HS-5 (cell line): ENCODE data around the gene NBR1.
"Not testable (repeated sequence)": the region's sequence is repeated elsewhere in the genome, so short reads cannot be mapped to it uniquely, and the experiment has no call there.

ENCODE experiments used
- DNase-seq: peaks from one replicate; pipeline ENCODE4 v3.0.0-alpha.2; 2012; ENCODE audit warnings: low read depth

Gene NBR1

DNA sequence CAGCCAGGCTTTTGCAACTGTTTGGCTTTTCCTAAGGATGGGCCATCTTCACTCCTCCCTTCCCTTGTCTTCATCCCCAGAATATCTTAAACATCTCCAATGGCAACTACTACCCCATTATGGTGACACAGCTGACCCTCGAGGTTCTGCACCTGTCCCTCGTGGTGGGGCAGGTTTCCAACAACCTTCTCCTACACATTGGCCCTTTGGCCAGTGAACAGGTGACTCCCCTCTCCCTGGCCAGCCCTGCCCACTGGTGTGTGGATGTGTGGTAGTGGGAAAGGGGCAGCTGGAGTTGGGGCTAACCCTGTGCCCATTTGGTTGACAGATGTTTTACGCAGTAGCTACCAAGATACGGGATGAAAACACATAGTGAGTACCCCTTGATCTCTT, 45.4 kb downstream of the NBR1 start:
- no peak for DNase-seq

DNA sequence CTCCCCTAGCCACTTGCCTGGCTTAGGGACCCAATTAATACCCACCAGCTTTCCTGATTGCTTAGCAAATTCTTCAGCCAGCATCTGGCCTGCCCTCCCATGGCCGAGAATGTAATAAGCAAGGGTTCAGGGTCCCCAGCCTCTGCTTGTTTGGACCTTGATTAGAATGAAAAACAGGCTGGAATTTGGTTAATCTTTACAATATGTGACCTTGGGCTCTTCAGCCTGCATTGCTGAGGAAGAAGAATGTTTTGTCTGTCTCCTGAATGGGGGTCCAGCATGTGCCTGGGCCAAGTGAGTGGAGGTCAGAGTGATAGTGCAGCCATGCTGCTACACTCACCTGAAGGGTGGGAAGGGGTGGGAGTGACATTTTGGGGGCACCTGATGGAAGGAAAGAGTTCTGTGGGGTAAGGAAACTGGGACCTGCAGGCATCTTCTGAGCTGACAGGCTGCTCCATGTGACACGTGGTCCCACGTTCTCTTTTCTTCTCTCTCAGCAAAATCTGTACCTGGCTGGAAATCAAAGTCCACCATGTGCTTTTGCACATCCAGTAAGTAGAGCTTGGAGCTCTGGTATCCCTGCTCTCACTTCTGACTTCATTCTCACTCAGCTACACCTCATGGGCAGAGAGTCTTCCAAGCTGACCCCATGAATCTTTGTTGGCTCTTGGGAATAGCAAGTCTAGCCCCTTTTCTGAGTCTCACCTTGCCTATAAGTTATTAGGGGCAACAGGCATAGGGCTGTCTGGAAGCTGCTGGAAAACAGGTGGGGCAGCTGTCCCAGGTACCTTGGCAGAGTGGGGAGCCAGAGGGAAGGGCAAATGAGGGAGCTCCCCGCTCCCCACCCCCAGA, 46.0 kb downstream of the NBR1 start:
- no peak for DNase-seq

DNA sequence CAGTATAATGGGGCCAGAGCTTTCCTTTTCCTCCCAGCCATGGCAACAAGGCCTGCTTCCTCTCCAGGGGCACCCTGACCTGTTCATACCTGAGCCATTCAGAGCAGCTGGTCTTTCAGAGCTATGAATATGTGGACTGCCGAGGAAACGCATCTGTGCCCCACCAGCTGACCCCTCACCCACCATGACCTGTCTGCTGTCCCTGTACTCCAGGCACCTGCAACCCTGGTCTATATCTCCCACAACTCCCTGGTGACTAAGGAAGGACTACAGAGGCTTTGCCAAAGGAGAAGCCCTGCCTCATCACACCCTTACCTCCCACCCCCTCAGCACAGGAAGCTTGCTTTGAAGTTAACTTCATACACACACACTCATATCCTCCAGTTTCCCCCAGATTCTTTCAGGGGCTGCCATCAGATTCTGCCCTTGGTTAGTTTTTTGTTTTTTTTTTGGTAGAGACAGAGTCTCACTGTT, 46.6 kb downstream of the NBR1 start:
- no peak for DNase-seq

DNA sequence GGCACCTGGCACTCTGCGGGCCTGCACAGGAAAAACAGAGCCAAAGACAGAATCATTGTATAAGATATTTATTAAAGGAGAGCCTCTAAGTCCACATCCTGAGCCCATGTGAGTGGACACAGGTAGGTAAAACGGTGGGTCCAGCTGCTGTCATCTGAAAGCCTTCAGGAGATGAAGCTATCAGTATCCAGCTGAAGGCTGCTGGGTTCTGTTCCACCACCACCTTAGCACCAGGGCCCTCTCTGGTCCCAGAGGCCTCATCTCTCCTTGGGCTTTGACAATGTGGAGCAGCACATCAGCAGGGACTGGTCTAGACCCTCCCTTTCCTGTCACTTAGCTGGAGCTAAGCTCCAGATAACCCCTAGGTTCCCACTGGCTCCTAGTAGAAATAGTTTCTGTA, 48.0 kb downstream of the NBR1 start:
- no peak for DNase-seq

DNA sequence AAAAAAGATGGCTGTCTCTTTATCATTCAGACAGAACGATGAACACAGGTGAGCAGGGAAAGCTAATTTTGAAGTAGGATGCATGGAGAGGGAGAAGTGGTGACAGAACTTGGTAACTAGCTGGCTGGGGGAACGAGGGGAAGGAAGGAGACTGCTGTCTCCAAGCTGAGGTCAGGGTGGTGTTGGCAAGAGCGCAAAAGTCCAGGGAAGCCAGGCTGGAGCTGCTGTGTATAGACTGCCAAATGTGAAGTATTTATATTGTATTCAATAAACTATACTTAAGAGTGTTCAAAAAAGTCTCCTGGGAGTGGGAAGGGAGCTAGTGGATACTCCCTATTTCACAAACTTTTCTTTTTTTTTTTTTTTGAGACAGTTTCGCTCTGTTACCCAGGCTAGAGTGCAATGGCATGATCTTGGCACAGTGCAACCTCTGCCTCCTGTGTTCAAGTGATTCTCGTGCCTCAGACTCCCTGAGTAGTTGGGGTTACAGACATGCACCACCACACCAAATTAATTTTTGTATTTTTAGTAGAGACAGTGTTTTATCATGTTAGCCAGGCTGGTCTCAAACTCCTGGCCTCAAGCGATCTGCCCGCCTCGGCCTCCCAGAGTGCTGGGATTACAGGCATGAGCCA, 48.8 kb downstream of the NBR1 start:
- DNase-seq: no peak

DNA sequence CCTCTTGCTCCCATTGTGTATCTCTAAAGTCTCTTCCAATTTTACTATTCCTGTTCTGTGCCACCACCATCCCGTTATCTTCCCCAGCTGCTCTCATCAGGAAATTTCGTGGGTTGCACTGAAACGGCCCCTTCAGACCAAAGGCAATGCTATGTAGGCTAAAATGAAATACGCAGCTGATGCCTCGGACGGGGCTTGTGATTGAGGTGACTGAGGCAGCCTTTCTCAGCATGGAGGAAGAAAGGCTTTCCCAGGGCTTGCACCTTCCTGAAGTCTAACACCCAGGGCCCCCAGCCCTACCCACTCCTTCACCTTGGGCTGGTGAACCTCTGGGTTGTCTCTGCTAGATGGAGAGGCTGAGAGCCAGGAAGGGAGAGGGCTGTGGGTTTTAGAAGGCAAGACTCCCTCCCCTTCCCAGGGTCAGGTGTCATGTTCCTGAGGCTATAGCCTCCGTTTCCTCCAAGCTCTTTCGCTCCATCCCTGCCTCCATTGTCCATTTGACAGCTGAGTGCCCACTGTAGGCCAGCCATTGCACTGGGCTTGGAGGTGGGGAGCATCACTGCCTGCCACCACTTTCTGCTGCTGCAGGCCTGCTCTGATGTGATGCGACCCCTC, 49.6 kb downstream of the NBR1 start:
- DNase-seq: no peak

DNA sequence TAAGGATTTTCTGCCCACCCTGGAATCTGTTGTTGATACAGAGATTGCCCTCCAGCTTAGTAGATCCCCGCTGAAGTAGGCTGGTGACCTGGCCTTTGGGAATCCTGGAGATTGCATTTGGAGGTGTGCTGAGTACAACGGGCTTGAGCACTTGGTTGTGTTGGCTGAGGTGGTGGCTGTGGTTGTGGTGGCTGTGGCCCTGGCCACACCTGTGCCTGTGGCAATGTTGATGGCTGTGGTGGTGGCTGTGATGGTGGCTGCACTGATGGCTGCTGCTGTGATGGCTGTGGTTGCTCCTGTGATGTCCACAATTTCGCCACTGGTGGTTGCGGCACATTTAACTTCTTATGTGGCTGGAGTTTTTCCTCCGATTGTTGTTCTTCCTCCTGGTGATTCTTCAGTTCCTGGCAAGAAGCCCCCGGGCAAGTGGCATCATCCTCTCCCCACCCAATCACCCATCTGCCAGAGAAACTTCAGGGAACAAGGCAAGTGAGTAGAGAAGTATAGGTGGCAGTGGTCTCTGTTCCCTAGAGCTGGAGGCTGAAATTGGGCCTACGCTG, 53.2 kb downstream of the NBR1 start:
- no peak for DNase-seq

DNA sequence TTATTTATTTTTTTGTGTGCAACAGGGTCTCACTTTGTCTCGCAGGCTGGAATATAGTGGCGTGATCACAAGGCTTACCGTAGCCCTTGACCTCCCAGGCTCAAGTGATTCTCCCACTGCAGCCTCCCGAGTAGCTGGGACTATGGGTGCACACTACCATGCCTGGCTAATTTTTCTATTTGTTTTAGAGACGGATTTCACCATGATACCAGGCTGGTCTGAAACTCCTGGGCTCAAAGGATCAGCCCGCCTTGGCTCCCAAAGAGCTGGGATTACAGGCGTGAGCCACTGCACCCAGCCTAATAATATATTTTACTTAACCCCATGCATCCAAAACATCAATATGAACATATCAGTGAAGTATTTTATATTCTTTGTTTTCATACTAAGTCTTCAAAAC, 55.4 kb downstream of the NBR1 start:
- DNase-seq: no peak

DNA sequence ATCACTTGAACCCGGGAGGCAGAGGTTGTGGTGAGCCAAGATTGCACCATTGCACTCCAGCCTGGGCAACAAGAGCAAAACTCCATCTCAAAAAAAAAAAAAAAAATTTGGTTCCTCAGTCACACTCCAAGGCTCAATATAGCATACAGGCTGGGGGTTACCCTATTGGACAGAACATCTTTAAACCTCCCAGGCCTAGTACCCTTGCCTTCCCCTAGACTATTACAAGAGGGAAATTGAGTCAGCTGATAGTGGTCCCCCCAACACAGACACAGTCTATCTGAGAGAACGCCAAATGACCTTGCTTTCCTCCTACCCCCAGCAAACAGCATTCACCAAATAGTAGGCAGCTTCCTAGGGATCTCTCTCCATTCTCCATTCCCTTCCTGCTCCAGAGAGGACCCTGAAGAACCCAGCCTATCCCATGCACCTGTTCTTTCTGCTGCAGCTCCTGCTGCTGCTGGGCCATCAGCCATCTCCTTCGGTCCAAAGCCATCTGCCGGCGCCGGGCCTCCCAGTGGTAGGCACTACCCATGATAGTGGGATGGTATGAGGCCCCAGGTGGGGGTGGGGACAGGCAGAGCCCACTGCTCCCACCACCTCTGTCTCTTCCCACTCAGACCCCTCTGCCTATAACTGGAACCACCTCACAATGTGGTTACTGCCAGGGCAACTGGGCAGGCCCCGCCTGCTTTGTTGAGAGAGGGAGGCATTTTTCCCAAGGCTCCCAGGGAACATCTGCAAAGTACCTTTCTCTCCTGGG, 57.2 kb downstream of the NBR1 start, which contains the start of gene CCDC200:
Gene CCDC200 (minus strand): TSS at position 604 of the 763 bp plus-strand sequence. CDS start 69 bp downstream, at position 535.
- DNase-seq: not testable (repeated sequence)

DNA sequence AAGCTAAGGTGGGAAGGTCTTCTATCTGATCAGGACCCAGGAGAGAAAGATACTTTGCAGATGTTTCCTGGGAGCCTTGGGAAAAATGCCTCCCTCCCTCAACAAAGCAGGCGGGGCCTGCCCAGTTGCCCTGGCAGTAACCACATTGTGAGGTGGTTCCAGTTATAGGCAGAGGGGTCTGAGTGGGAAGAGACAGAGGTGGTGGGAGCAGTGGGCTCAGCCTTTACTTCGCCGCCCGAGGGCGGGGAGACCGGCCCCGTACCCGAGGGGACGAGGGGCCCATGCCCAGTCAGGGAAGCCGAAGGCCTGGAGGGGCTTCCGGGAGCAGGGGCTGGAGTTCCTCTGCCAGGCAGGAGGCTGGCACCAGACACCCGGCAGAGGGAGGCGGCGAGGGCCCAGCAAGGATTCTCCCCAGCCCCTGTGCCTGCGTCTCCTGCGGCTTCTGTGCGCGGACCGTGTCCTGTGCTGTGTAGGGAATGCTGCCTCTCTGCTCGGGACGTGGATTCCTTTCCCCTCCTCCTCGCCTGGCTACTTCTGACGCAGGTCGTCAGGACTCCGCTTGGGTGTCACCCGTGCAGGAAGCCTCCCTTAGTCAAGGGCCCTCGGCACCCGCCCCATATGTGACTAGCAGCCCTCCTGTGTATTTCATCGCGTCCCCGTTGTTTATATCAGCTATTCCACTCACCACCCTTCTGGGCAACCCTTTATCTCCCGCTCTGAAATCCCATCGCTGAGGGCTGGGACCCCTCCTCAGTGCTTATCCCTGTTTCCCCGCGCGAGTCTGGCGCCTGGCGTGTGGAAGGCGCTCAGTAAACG, 60.4 kb downstream of the NBR1 start:
- not testable (repeated sequence) for DNase-seq

DNA sequence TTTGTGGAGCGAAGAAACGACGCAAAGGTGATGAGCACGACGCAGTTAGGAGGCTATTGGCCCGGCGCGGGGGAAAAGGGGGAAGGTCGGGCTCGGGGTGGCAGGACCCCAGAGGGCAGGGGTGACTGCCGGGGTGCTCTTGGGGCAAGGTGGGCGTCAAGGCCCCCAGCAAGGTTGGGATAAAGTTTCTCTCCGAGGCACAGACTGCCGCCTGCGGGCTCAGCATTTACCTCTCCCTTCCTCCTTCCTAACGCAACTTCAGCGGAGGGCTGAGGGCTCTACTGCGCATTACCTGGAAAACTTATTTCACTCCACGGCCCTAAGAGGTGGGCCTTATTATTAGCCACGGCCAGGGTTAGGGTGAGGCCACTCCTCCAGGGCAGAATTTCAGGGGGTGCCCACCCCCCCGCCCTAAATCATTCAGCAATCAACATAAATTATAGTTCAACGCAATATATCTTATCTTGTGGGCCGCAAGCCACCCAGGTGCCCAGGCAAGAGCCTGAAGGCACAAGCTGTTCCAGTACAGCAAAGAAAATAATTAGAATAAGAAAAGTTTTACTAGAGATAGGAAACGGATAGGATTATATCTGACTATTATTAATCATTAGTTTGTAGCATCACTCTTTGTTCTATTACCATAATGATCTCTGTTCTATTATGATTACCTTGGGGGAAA, 61.1 kb downstream of the NBR1 start:
- DNase-seq: not testable (repeated sequence)

DNA sequence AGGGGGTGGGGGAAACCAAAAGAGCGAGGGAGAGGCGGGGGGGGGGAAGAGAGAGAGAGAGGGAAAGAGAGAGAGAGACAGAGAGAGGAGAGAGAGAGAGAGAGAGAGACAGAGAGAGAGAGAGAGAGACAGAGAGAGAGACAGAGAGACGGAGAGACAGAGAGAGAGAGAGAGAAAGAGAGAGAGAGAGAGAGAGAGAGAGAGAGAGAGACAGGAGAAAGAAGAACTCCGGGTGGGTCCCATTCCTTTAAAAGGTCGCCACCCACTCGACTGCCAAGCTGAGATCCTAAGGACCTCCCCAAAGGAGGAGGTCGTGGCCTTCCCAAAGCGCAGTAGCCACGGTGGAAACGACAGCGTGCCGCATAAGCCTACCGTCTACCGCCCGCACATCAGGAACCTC, 62.2 kb downstream of the NBR1 start:
- not testable (repeated sequence) for DNase-seq

DNA sequence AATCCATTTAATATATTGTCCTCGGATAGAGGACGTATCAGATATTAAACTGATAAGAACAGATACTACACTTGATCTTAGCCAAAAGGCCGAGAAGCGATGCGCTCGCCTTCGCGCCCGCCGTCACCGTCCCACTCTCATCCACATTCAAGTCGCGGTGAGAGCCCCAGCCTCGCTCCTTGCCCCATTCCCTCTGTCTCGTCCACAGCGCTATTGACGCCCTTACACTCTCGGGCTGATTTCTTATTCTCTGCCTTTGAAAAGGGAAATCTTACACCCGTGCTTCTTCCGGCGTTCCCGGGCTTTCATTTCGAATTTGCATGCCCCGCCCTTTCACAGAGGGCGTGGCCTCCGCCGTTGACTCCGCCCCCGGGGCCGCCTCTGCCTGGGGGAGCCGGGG, 62.9 kb downstream of the NBR1 start, which contains the start of gene RNU2-1:
Gene RNU2-1 (minus strand): TSS at position 101 of the 400 bp plus-strand sequence.
- not testable (repeated sequence) for DNase-seq

DNA sequence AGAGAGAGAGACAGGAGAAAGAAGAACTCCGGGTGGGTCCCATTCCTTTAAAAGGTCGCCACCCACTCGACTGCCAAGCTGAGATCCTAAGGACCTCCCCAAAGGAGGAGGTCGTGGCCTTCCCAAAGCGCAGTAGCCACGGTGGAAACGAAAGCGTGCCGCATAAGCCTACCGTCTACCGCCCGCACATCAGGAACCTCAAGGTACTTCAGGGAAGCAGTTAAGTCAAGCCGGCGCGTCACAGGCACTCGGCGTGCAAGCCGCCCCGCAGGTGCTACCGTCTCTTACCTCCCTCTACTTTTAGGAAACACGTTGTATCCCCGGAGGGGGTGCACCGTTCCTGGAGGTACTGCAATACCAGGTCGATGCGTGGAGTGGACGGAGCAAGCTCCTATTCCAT, 68.6 kb downstream of the NBR1 start:
- not testable (repeated sequence) for DNase-seq

DNA sequence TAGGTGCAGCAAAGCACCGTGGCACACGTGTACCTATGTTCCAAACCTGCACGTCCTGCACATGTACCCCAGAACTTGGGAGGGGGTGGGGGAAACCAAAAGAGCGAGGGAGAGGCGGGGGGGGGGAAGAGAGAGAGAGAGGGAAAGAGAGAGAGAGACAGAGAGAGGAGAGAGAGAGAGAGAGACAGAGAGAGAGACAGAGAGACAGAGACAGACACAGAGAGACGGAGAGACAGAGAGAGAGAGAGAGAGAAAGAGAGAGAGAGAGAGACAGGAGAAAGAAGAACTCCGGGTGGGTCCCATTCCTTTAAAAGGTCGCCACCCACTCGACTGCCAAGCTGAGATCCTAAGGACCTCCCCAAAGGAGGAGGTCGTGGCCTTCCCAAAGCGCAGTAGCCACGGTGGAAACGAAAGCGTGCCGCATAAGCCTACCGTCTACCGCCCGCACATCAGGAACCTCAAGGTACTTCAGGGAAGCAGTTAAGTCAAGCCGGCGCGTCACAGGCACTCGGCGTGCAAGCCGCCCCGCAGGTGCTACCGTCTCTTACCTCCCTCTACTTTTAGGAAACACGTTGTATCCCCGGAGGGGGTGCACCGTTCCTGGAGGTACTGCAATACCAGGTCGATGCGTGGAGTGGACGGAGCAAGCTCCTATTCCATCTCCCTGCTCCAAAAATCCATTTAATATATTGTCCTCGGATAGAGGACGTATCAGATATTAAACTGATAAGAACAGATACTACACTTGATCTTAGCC, 69.8 kb downstream of the NBR1 start:
- DNase-seq: not testable (repeated sequence)

DNA sequence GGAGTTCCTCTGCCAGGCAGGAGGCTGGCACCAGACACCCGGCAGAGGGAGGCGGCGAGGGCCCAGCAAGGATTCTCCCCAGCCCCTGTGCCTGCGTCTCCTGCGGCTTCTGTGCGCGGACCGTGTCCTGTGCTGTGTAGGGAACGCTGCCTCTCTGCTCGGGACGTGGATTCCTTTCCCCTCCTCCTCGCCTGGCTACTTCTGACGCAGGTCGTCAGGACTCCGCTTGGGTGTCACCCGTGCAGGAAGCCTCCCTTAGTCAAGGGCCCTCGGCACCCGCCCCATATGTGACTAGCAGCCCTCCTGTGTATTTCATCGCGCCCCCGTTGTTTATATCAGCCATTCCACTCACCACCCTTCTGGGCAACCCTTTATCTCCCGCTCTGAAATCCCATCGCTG, 75.4 kb downstream of the NBR1 start:
- DNase-seq: not testable (repeated sequence)
